T-helper 2 cell treated with Interferon-gamma antibody and Interleukin-4, amounts not matched to agents 5 μg/mL and 100 μg/mL, for 36 hours (primary cell): ENCODE measurements around the gene CRTC3.
A peak's percentile ranks its signal among the peaks of the same experiment; 100 is the strongest.

Source experiments
- DNase-seq: peaks from one replicate; pipeline ENCODE4 v3.0.0; 2021; ENCODE audit warnings: low spot score
- H3K27ac Mint-ChIP-seq: one replicate; pipeline ENCODE4 v1.8.0; 2021; ENCODE audit warnings: mild to moderate bottlenecking, mixed read lengths
- H3K27me3 Mint-ChIP-seq: one replicate; pipeline ENCODE4 v1.8.0; 2021; ENCODE audit warnings: low read depth, mixed read lengths
- H3K36me3 Mint-ChIP-seq: one replicate; pipeline ENCODE4 v1.8.0; 2021; ENCODE audit warnings: low read depth, mixed read lengths
- H3K4me1 Mint-ChIP-seq: one replicate; pipeline ENCODE4 v1.8.0; 2021; ENCODE audit warnings: low read depth, mixed read lengths
- H3K4me3 Mint-ChIP-seq: one replicate; pipeline ENCODE4 v1.8.0; 2022; ENCODE audit warnings: mild to moderate bottlenecking, moderate library complexity, mixed read lengths
- H3K9me3 Mint-ChIP-seq: one replicate; pipeline ENCODE4 v1.8.0; 2021; ENCODE audit warnings: mixed read lengths

Gene CRTC3

DNA sequence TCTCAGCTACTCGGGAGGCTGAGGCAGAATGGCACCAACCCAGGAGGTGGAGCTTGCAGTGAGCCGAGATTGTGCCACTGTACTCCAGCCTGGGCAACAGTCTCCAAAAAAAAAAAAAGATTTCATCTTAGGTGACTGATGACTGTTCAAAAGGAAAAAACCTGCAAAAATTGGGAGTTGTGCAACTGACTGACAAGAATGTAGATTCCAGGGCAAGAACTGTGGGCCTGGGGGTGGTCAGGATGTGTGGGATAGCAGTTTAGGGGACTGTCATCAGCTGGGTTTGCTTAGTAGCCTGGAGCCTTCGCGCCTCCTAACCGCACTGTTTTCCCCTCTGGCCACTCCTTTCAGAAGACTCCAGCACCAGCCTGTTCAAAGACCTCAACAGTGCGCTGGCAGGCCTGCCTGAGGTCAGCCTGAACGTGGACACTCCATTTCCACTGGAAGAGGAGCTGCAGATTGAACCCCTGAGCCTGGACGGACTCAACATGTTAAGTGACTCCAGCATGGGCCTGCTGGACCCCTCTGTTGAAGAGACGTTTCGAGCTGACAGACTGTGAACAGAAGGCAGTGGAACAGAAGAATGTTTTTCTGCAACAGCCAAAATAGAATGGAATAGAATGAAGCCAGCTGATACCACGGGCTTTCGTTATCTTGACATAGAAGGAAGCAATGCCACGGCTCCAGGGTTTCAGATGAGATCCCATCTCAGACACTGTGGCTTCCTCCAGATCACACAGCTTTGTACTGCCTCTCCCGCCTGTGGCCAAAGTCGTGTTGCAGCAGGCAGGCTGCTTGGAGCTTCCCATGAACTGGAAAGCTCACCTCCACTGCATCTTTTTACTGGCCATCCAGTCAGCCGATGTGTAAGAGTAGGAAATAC, 112.1 kb downstream of the CRTC3 start:
- no peaks in the 10 kb centered on the region for H3K27me3 Mint-ChIP-seq
- H3K36me3 Mint-ChIP-seq, result peaks cover 53% of the 10 kb centered on the region

DNA sequence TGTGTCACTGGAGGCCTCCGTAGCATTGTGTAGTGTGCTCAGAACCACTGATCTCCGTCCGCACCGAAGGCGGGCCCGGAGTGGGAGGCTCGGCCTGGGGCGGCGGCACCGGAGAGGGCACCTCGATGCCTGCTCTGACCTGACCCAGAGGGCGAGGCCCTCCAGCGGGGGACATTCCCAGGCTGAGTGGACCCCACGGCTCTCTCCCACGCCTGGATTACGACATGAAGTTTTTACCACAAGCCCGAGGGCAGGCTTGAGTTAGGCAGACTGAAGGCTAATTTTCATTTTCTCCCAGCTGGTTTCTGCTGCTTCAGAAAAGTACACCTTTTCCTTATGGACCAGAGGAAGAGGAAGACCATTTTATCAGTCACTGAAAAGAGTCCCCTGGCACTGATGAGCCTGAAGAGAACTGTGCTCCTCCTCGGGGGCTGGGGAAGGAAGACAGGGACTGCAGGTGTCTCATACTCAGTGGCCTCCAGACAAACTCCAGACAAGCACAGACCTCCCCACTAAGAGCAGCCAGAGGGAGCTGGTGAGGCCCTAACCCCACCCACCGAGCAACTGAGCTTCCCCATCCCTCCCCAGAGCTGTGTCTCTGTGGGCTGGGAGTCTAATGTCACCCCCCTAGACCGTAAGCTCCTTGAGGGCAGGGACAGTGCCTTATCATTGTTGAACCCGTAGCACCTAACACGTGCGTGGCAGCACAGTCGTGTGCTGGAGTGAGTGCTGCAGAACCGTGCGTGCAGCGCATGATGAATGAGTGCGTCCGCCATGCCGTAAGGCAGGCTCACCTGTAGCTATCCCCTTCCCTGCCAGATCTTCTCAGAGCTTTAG, 113.0 kb downstream of the CRTC3 start:
- DNase-seq, result no peak
- no peaks in the 10 kb centered on the region for H3K9me3 Mint-ChIP-seq
- peaks cover 46% of the 10 kb centered on the region for H3K36me3 Mint-ChIP-seq
- no peak overlapping the region for H3K4me3 Mint-ChIP-seq
- H3K27ac Mint-ChIP-seq, result no peak overlapping the region
- H3K4me1 Mint-ChIP-seq, result peaks cover 11% of the 10 kb centered on the region
- H3K27me3 Mint-ChIP-seq, result no peaks in the 10 kb centered on the region

More for the DNA sequence above, 112.1 kb downstream of the CRTC3 start:
- Mint-ChIP-seq H3K27ac (no peak overlapping the region), H3K9me3 (no peaks in the 10 kb centered on the region), H3K4me1 (peaks cover 9% of the 10 kb centered on the region), H3K4me3 (no peak overlapping the region)
- no peak for DNase-seq

DNA sequence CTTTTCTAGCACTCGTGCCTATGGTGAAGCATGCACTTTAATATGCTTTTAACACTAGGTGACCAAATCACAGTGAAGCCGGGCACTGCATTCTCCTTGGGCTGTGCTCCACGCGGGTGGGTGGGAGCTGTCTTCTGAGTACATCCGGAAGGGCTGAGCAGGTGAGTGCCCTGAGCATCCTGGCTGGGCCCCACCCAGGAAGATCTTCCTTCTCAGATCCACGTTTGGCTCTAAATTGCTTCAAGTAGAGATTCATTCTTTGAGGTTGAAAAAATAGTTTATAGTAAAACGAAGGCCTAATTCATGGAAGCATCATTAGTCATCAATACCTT, 113.5 kb downstream of the CRTC3 start:
- DNase-seq, result no peak
- H3K27ac Mint-ChIP-seq, result no peak overlapping the region
- peaks cover 40% of the 10 kb centered on the region for H3K36me3 Mint-ChIP-seq
- no peaks in the 10 kb centered on the region for H3K9me3 Mint-ChIP-seq
- H3K4me1 Mint-ChIP-seq, result peaks cover 12% of the 10 kb centered on the region
- H3K27me3 Mint-ChIP-seq, result no peaks in the 10 kb centered on the region
- H3K4me3 Mint-ChIP-seq, result no peak overlapping the region

DNA sequence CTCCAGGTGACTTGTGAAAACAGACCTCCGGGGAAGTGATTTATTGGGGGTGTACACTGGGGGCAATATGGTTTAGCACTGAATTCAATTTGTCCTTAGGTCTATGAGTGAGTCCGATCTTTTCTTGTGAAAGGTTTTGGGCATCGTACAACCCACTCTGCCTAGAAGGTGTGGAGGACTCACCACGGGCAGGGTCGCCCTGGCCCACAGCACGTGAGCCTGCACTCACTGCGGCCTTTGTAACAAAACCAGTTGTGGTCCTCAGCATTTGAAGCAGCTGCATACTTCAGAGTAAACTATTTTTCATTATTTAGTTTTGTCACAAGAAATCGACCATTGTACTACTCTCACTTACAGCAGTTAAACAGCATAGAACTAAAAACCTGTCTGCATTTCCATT, 114.8 kb downstream of the CRTC3 start:
- H3K4me3 Mint-ChIP-seq, result no peak overlapping the region
- no peak for DNase-seq
- H3K36me3 Mint-ChIP-seq, result peaks cover 34% of the 10 kb centered on the region
- no peaks in the 10 kb centered on the region for H3K9me3 Mint-ChIP-seq
- peaks cover 23% of the 10 kb centered on the region for H3K4me1 Mint-ChIP-seq
- H3K27ac Mint-ChIP-seq, result peak overlapping the region; percentile 38
- no peaks in the 10 kb centered on the region for H3K27me3 Mint-ChIP-seq

DNA sequence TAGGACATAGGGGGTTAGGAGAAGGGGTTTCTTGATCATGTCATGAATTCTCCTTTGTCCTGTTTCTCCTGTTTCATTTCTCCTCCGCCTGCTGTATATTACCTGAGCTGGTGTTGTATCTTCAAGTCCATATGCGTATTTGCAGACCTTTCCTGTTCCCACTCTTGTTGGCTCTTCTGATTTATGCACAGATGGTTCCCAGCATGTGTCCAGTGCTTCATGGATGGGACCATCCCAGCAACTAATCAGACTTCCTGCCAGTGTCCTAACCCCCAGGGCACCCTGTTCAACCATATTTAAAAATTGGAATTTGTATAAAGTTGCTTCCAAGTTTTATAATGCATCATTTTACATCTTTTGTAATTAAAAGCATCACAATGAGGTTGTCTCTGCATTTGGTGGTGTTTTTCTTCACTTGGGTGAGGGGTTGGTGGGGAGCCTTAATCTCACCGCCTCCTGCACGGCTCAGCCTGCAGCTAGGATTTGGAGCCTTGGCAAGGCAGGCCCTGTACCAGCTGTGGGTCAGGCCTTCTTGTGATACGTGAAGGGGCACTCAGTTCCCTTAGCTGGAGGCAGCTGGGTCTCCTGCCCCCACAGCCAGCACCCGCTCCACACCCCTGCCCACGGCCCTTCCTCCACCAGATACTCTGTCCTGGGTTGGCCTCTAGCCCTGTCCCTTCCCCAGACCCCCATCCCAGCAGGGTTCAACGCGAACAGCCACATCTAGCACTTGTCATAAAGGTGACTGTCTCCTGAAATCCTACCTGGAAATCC, 115.4 kb downstream of the CRTC3 start:
- no peak for DNase-seq
- no peaks in the 10 kb centered on the region for H3K27me3 Mint-ChIP-seq
- H3K36me3 Mint-ChIP-seq, result peaks cover 34% of the 10 kb centered on the region
- no peak overlapping the region for H3K4me3 Mint-ChIP-seq
- H3K27ac Mint-ChIP-seq, result peak overlapping the region; percentile 82
- H3K9me3 Mint-ChIP-seq, result no peaks in the 10 kb centered on the region
- peaks cover 29% of the 10 kb centered on the region for H3K4me1 Mint-ChIP-seq

DNA sequence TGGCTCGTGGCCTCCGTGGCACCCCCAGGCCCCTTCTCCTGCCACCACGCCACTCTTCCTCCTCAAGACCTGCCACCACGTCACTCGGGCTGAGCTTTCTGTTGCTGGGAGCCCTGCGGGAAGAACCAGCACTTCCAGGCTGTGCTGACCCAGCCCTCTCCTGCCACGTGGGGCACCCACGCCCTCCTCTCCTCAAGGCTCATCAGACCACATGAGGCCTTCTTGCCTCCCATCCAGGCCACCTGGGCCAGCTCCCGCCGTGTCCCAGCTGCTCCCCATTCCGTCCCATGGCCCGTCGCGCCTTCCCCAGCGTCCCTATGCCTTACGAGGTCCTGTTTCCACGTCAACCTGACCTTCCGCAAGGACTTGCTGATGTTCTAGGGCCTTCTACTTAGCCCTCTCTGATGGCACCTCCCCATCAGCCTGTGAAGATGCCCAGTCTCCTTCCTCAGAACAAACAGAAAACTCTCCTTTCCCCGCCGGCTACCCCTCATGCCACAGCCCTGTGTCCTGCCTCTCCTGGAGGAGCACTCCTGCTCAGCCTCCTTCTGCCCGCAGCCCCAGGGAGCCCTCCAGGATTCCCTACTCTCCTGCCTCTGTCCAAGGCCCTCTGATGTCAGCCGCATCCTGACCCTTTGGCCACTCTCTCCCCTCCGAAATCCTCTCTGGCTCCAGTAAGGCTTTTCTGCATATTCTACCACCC, 116.3 kb downstream of the CRTC3 start:
- H3K4me1 Mint-ChIP-seq, result peaks cover 38% of the 10 kb centered on the region
- no peaks in the 10 kb centered on the region for H3K27me3 Mint-ChIP-seq
- H3K9me3 Mint-ChIP-seq, result no peaks in the 10 kb centered on the region
- H3K27ac Mint-ChIP-seq, result peak overlapping the region; percentile 82
- H3K36me3 Mint-ChIP-seq, result peaks cover 25% of the 10 kb centered on the region
- no peak for DNase-seq
- no peak overlapping the region for H3K4me3 Mint-ChIP-seq

DNA sequence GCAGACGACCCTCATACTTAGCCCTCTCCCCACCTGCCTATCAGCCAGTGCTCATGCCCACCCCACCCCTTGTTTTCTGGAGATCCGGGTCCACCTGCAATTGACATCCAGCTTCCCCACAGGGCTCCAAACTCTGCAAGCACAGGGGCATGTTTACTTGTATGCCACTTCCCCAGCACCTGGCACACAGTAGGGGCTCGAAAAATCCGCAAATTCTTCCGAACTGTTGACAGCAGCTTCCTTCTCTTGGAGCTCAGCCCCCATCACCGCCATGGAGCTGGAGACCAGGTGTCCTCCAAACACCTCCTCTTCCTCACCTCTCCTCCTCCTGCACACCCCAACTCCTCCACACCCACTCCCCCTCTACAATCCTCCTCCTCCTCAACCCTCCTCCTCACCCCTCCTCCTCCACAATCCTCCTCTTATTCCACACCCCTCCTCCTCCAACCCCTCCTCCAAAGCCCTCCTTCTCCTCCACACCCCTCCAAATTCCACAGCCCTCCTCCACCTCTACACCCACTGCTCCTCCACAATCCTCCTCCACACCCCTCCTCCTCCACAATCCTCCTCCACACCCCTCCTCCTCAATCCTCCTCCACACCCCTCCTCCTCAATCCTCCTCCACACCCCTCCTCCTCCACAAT, 117.1 kb downstream of the CRTC3 start:
- DNase-seq, result no peak
- no peaks in the 10 kb centered on the region for H3K27me3 Mint-ChIP-seq
- peaks cover 27% of the 10 kb centered on the region for H3K36me3 Mint-ChIP-seq
- H3K9me3 Mint-ChIP-seq, result peaks cover 5% of the 10 kb centered on the region
- H3K27ac Mint-ChIP-seq, result peak overlapping the region; percentile 82
- no peak overlapping the region for H3K4me3 Mint-ChIP-seq
- peaks cover 44% of the 10 kb centered on the region for H3K4me1 Mint-ChIP-seq

DNA sequence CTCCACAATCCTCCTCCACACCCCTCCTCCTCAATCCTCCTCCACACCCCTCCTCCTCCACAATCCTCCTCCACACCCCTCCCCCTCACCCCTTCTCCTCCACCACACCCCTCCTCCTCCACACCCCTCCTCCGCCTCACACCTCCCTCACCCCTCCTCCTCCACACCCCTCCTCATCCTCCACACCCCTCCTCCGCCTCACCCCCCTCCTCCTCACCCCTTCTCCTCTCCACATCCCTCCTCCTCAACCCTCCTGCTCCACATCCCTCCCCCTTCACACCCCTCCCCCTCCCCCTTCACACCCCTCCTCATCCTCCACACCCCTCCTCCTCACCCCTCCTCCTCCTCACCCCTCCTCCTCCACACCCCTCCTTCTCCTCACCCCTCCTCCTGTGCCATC, 117.6 kb downstream of the CRTC3 start:
- Mint-ChIP-seq H3K9me3 (peaks cover 5% of the 10 kb centered on the region), H3K27ac (peak overlapping the region; percentile 93), H3K27me3 (no peaks in the 10 kb centered on the region), H3K4me3 (no peak overlapping the region), H3K4me1 (peaks cover 44% of the 10 kb centered on the region), H3K36me3 (peaks cover 23% of the 10 kb centered on the region)
- no peak for DNase-seq

DNA sequence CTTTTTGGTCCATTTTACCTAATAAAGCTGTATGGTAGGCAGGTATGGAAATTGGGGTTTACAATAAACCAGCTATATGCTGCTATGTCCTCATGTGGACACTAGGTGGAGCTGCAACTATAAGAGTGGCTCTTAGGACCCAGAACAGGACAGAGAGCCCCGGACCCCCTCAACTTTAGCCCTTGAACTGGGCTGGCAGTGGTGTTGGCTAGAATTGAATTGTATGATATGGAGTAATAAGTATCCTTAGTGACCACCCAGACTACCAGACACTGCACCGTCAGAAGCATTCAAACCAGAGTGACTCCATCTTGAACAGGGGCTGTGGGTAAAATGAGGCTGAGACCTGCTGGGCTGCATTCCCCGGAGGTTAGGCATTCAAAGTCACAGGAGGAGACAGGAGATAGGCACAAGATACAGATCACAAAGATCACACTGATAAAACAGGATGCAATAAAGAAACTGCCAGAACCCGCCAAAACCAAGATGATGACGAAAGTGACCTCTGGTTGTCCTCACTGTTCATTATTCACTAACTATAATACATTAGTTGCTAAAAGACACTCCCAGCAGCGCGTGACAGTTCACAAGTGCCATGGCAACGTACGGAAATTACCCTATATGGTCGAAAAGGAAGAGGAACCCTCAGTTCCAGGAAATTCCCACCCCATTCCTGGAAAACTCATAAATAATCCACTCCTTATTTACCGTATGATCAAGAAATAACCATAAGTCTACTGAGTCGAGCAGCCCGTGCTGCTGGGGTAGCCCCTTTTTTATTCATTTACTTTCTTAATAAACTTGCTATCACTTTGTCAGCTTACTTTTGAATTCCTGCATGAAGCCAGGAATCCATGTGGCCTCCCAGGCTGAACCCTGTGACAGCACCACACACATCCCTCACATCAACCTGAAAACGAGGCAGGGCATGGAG, 118.7 kb downstream of the CRTC3 start:
- Mint-ChIP-seq H3K27ac (peak overlapping the region; percentile 93), H3K9me3 (peaks cover 5% of the 10 kb centered on the region), H3K4me3 (peak overlapping the region; percentile 62), H3K27me3 (no peaks in the 10 kb centered on the region), H3K36me3 (peaks cover 16% of the 10 kb centered on the region), H3K4me1 (peaks cover 41% of the 10 kb centered on the region)
- DNase-seq, result peak; percentile 83

DNA sequence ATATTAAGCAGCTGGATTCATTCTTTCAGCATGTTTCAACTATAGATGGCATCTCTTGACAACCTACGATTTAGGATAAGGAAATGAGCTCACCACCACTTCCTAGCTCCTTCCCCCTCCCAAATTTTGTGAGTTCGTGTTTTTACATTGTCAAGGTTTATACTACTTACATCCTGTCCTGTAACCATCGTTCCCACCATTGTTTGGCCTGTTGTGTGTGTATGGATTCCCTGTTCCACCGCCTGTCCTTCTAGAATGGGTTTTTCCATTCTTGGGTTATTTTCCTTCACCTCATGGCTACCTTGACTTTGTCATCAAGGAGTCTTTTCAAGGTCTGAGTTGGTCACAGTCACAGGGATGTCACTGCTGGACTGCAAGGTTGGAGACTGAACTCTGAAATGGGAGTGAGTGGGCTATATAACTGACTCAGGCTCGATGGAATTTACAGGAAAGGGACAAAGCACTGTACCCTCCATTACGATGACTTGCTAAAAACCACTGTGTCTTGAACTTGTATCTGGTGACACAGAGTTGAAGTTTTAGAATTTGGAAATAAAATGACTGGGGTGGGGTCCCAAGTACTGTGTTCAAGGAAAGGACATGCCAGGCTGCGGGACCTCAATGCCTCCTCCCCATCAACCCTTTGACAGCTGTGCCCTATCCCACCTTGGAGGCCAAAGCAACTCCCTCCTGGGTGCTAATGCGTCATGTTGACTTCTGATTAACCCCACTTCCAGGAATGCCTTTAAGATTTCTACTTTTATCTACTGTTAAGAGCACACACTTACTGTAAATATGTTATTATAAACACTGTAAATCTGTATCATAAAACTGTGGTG, 120.6 kb downstream of the CRTC3 start:
- H3K4me1 Mint-ChIP-seq, result peaks cover 49% of the 10 kb centered on the region

DNA sequence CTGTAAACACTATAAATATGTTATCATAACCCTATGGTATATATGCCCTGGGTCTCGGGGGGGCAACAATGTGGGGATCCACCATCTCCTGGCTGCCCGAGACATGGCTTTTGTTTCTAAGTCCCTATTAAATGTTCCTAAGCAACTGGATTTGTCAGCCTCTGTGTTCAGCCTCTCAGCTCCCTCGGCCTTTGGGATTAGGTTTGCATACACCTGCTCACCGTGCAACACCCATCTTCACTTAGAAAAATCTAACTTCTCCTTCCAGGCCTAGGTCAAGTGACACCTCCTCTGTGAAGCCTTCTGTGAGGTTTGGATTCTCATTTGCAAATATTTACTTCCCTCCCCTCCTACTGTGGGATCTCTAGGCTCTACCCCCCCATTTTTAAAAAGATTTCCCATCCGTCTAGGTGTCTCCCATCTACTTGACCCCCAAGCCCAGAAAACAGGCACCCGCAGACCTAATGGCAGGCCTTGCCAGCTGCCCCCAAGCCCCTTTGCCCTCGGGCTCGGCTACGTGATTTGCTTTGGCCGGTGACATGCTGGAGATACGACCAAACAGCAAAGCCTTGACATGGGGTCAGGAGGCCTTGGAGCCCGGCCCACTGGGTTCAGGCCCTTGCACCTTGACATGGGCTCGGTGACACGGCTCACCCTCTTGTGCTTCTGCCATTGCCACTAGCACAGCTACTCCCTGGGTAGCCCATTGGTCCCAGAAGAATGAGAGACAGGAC, 121.4 kb downstream of the CRTC3 start:
- DNase-seq, result no peak
- H3K4me1 Mint-ChIP-seq, result peaks cover 49% of the 10 kb centered on the region
- peaks cover 5% of the 10 kb centered on the region for H3K9me3 Mint-ChIP-seq
- H3K27ac Mint-ChIP-seq, result peak overlapping the region; percentile 93
- no peaks in the 10 kb centered on the region for H3K27me3 Mint-ChIP-seq
- no peak overlapping the region for H3K4me3 Mint-ChIP-seq
- H3K36me3 Mint-ChIP-seq, result peaks cover 5% of the 10 kb centered on the region

More for the DNA sequence above, 120.6 kb downstream of the CRTC3 start:
- Mint-ChIP-seq H3K27ac (peak overlapping the region; percentile 93), H3K4me3 (peak overlapping the region; percentile 62), H3K36me3 (peaks cover 5% of the 10 kb centered on the region), H3K9me3 (peaks cover 5% of the 10 kb centered on the region), H3K27me3 (no peaks in the 10 kb centered on the region)
- DNase-seq, result no peak
